Measurements from ENCODE around the gene ZNF521.

Gene ZNF521

GRCh38 chr18:25077038-25077943, 274.7 kb downstream of the ZNF521 start:
- no peak for DNase-seq

GRCh38 chr18:25075783-25076182, 276.2 kb downstream of the ZNF521 start:
- DNase-seq, result no peak

GRCh38 chr18:25075331-25075730, 276.6 kb downstream of the ZNF521 start:
- DNase-seq, result no peak

- no peak for DNase-seq
Observed at GRCh38 chr18:25074925-25075324, 277.0 kb downstream of the ZNF521 start.

- DNase-seq, result no peak
Observed at GRCh38 chr18:25072205-25072604, 279.8 kb downstream of the ZNF521 start.

- DNase-seq, result no peak
Observed at GRCh38 chr18:25067275-25068025, 284.5 kb downstream of the ZNF521 start.

GRCh38 chr18:25066516-25066915, 285.4 kb downstream of the ZNF521 start:
- DNase-seq, result peak in 1 of 51 donors; percentile 13

GRCh38 chr18:25062720-25063119, 289.2 kb downstream of the ZNF521 start:
- DNase-seq, result no peak

- DNase-seq, result no peak
Observed at GRCh38 chr18:25061395-25061794, 290.6 kb downstream of the ZNF521 start.

GRCh38 chr18:25058521-25058920, 293.4 kb downstream of the ZNF521 start:
- DNase-seq, result peak in 25 of 51 donors; percentile 3 to 67 (median 38)

GRCh38 chr18:25057491-25058050, 294.4 kb downstream of the ZNF521 start:
- no peak for DNase-seq

- peak in 4 of 51 donors; percentile 1 to 30 (median 8) for DNase-seq
Observed at GRCh38 chr18:25056429-25056828, 295.5 kb downstream of the ZNF521 start.

- DNase-seq, result no peak
Observed at GRCh38 chr18:25055076-25055475, 296.9 kb downstream of the ZNF521 start.

- no peak for DNase-seq
Observed at GRCh38 chr18:25053466-25053865, 298.5 kb downstream of the ZNF521 start.

GRCh38 chr18:25052511-25052921, 299.4 kb downstream of the ZNF521 start:
- DNase-seq, result no peak

- DNase-seq, result no peak
Observed at GRCh38 chr18:25050605-25051004, 301.4 kb downstream of the ZNF521 start.

GRCh38 chr18:25047983-25048382, 304.0 kb downstream of the ZNF521 start:
- no peak for DNase-seq

GRCh38 chr18:25047421-25047820, 304.5 kb downstream of the ZNF521 start:
- no peak for DNase-seq

GRCh38 chr18:25044694-25045093, 307.3 kb downstream of the ZNF521 start:
- DNase-seq, result no peak

- DNase-seq, result no peak
Observed at GRCh38 chr18:25043104-25043503, 308.9 kb downstream of the ZNF521 start.

- no peak for DNase-seq
Observed at GRCh38 chr18:25042641-25043051, 309.3 kb downstream of the ZNF521 start.

- DNase-seq, result no peak
Observed at GRCh38 chr18:25039781-25040180, 312.2 kb downstream of the ZNF521 start.
